HL-60 (cell line): ENCODE measurements around the gene LAMA3.

Experiments
- POLR2AphosphoS5 ChIP-seq: IDR thresholded peaks from 2 replicates; pipeline ENCODE4 v1.6.1; 2012; ENCODE audit warnings: low read depth
- TF ChIP-seq, protein P1 (sequence below): IDR thresholded peaks from one replicate; pipeline ENCODE4 v1.5.1; 2011; ENCODE audit warnings: low read length, control low read depth, inconsistent platforms; ENCODE audit not compliant: insufficient read depth
- TF ChIP-seq, protein P2 (sequence below): IDR thresholded peaks from 2 replicates; pipeline ENCODE4 v1.6.1; 2012; ENCODE audit warnings: low read depth; ENCODE audit not compliant: insufficient replicate concordance

DNA sequence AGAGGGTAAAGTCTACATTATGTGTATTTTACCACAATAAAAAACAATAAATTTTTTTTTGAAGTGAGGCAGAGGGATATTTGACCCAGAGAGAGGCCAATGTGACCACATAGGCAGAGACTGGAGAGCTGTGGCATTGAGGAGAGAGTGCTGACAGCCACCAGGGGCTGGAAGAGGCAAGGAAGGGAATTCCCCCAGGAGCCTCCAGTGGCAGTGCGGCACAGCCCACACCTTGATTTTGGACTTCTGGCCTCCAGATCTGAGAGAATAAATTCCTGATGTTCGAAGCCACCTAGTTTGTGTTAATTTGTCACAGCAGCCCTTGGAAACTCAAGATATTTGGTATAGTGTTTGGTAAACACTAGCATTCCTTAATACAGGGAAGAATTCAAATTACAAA lies 49.2 kb upstream of the LAMA3 start:
- TF ChIP-seq, protein P1, sequence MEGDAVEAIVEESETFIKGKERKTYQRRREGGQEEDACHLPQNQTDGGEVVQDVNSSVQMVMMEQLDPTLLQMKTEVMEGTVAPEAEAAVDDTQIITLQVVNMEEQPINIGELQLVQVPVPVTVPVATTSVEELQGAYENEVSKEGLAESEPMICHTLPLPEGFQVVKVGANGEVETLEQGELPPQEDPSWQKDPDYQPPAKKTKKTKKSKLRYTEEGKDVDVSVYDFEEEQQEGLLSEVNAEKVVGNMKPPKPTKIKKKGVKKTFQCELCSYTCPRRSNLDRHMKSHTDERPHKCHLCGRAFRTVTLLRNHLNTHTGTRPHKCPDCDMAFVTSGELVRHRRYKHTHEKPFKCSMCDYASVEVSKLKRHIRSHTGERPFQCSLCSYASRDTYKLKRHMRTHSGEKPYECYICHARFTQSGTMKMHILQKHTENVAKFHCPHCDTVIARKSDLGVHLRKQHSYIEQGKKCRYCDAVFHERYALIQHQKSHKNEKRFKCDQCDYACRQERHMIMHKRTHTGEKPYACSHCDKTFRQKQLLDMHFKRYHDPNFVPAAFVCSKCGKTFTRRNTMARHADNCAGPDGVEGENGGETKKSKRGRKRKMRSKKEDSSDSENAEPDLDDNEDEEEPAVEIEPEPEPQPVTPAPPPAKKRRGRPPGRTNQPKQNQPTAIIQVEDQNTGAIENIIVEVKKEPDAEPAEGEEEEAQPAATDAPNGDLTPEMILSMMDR: no peak
- TF ChIP-seq POLR2AphosphoS5: no peak
- TF ChIP-seq, protein P2, sequence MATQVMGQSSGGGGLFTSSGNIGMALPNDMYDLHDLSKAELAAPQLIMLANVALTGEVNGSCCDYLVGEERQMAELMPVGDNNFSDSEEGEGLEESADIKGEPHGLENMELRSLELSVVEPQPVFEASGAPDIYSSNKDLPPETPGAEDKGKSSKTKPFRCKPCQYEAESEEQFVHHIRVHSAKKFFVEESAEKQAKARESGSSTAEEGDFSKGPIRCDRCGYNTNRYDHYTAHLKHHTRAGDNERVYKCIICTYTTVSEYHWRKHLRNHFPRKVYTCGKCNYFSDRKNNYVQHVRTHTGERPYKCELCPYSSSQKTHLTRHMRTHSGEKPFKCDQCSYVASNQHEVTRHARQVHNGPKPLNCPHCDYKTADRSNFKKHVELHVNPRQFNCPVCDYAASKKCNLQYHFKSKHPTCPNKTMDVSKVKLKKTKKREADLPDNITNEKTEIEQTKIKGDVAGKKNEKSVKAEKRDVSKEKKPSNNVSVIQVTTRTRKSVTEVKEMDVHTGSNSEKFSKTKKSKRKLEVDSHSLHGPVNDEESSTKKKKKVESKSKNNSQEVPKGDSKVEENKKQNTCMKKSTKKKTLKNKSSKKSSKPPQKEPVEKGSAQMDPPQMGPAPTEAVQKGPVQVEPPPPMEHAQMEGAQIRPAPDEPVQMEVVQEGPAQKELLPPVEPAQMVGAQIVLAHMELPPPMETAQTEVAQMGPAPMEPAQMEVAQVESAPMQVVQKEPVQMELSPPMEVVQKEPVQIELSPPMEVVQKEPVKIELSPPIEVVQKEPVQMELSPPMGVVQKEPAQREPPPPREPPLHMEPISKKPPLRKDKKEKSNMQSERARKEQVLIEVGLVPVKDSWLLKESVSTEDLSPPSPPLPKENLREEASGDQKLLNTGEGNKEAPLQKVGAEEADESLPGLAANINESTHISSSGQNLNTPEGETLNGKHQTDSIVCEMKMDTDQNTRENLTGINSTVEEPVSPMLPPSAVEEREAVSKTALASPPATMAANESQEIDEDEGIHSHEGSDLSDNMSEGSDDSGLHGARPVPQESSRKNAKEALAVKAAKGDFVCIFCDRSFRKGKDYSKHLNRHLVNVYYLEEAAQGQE: no peak
